DMS 273 (cell line): ENCODE measurements around the gene CARD10.

Experiments used
- DNase-seq: peaks from one replicate; lab custom pipeline; 2025; ENCODE audit not compliant: unreplicated experiment; lab: John Stamatoyannopoulos, UW

CARD10 gene

DNA sequence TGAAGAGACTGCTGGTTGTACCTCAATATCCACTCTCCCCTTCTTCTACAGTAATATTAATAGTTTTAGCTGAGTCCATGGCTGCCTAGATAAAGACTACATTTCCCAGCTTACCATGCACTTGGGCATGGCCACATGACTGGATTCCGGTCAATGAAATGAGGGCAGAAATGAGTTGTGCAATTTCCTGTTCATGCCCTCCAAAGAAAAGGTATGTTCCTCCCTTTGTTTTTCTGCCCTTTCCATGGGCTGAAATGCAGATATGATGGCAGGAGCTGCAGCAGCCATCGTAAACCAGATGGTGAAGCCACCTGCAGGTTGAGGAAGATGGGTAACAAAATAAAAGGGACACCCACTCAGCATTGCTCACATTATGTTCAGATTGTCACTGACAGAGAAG is 76.7 kb downstream of the CARD10 start:
- DNase-seq, result peak; percentile 23

DNA sequence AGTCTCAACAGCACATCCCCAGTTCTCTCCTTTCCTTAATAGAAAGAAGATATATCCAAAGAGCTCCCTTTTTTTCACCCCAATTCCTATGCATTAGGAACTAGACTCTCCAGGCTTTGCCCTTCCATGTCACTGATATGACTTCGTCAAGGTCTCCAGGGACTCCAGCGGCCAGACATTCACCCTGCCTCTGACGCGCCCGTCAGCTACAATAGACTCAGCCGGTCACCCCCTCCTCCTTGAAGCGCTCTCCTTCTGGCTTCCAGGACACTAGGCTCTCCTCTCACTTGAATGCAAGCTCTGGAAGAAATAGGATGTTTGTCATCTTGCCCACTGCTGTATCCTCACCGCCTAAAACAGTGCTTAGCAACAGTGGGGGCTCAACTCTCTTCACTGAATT is 77.1 kb downstream of the CARD10 start:
- no peak for DNase-seq

DNA sequence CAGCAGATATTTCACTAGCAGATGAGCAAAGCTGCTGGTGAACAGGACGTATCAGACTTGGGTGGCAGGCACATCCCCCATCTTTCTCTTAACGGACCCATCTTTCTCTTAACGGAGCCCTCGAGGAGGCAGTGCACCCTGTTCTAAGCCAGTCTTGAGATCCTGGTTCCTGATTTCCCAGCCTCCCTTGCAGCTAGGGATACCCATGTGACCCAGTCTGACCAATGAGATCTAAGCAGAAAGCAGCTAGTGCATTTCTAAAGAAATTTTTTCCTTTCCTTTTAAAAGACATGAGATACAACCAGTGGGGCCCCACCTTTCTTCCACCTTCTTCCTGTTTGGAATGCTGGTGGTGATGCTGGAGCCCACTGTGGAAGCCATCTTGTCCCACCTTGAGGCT is 78.3 kb downstream of the CARD10 start:
- no peak for DNase-seq
